HepG2 (cell line): Measurements from ENCODE around the gene AHCYL2. TPM values are rescaled to one million over a fixed set of nuclear protein-coding genes. Genes with fewer than 3 reads are reported as not detected.

Experiments
- ATAC-seq: fragments of 200-7000 bp; cut with Tn5 transposase; 3 replicates; pipeline ENCODE4 v1.9.1; 2020; ENCODE audit warnings: mild to moderate bottlenecking, moderate library complexity
- BruUV-seq: library from RNA; stranded (reverse); fragments of 400-500 nt; replicated peaks from 2 replicates; lab custom pipeline; 2021; lab: Mats Ljungman, UMichigan
- CTCF ChIA-PET: fragments of 300-600 bp; formaldehyde crosslinking; extraction: SDS; loops from one replicate; lab custom pipeline; 2021; ENCODE audit warnings: low total read pairs, inconsistent platforms, low intra/inter-chr PET ratio; lab: Yijun Ruan, JAX
- POLR2A ChIA-PET: fragments of 350-600 bp; sonication (Branson Sonifier 250); formaldehyde crosslinking; loops from one replicate; lab custom pipeline; 2020; ENCODE audit warnings: antibody characterized with exemption, inconsistent platforms; lab: Yijun Ruan, JAX
- DNase-seq: peaks from one replicate; pipeline ENCODE4 v3.0.0-alpha.2; 2015; ENCODE audit warnings: low spot score
- FAIRE-seq: peaks from 3 replicates; lab custom pipeline; 2011; peaks lifted over from hg19 to GRCh38; lab: Jason Lieb, UNC
- H2AFZ ChIP-seq: one replicate; pipeline ENCODE4 v1.6.1; 2011; ENCODE audit warnings: low read length, inconsistent platforms
- H3K27ac ChIP-seq: fragments of 300-600 bp; 3 replicates; pipeline ENCODE4 v1.8.0; 2011; ENCODE audit warnings: mixed run types, mild to moderate bottlenecking, mixed read lengths, low read length, inconsistent platforms; ENCODE audit not compliant: insufficient read depth; ENCODE audit errors: extremely low read length
- H3K27me3 ChIP-seq, 2 experiments: fragments of 200-600 bp in 1 of 2; 2 replicates in 1 of 2; 3 replicates in 1 of 2; pipeline versions ENCODE4 v1.6.0 to v1.8.0; 2011; ENCODE audit warnings: low read length in 2 of 2, mild to moderate bottlenecking in 2 of 2, moderate library complexity in 2 of 2, inconsistent platforms in 1 of 2; ENCODE audit not compliant: insufficient read depth in 2 of 2, control insufficient read depth in 1 of 2
- H3K36me3 ChIP-seq, 2 experiments: fragments of 200-600 bp in 1 of 2; replicated peaks in 1 of 2; 2 replicates in 1 of 2; 3 replicates in 1 of 2; pipeline versions ENCODE4 v1.5.1 to v1.8.0; 2011; ENCODE audit warnings: low read length in 2 of 2, inconsistent platforms in 1 of 2; ENCODE audit not compliant: insufficient read depth in 2 of 2, control insufficient read depth in 1 of 2
- H3K4me1 ChIP-seq: 2 replicates; pipeline ENCODE4 v1.5.1; 2012; ENCODE audit warnings: low read length, inconsistent platforms; ENCODE audit not compliant: insufficient read depth
- H3K4me2 ChIP-seq: 2 replicates; pipeline ENCODE4 v1.6.0; 2011; ENCODE audit warnings: low read depth, low read length, inconsistent platforms
- H3K4me3 ChIP-seq, 3 experiments: fragments of 200-600 bp in 1 of 3; sonication (generic), shearing (Covaris generic) in 1 of 3; replicated peaks in 1 of 3; 2 replicates each; pipeline ENCODE4 v1.5.1; 2011 to 2016; ENCODE audit warnings: low read length in 3 of 3, inconsistent platforms in 2 of 3, low read depth in 2 of 3, mild to moderate bottlenecking in 2 of 3, control low read depth in 1 of 3, mixed read lengths in 1 of 3; ENCODE audit not compliant: insufficient read depth in 1 of 3
- H3K79me2 ChIP-seq: one replicate; pipeline ENCODE4 v1.6.1; 2011; ENCODE audit warnings: low read length, inconsistent platforms; ENCODE audit not compliant: insufficient read depth
- H3K9ac ChIP-seq: 2 replicates; pipeline ENCODE4 v1.6.0; 2011; ENCODE audit warnings: mild to moderate bottlenecking, low read depth, low read length, inconsistent platforms; ENCODE audit not compliant: insufficient read depth
- H3K9me3 ChIP-seq: 2 replicates; pipeline ENCODE4 v1.5.1; 2012; ENCODE audit warnings: mild to moderate bottlenecking, low read length
- H4K20me1 ChIP-seq: 2 replicates; pipeline ENCODE4 v1.6.0; 2011; ENCODE audit warnings: inconsistent platforms, mild to moderate bottlenecking, low read length, moderate library complexity; ENCODE audit not compliant: insufficient read depth
- BORCS8-MEF2B ChIP-seq: sonication (generic); formaldehyde crosslinking; IDR thresholded peaks from 2 replicates; pipeline ENCODE4 v1.8.0; 2022; ENCODE audit warnings: mild to moderate bottlenecking, missing genetic modification reagents
- FOXM1 ChIP-seq: sonication (generic); formaldehyde crosslinking; IDR thresholded peaks from 2 replicates; pipeline ENCODE4 v1.5.0; 2020; ENCODE audit warnings: missing genetic modification reagents
- FOXP4 ChIP-seq: sonication (generic); formaldehyde crosslinking; IDR thresholded peaks from 2 replicates; pipeline ENCODE4 v1.4.0; 2020; ENCODE audit warnings: missing genetic modification reagents
- GABPA ChIP-seq, 2 experiments: IDR thresholded peaks; 2 replicates each; pipeline ENCODE4 v1.6.1; 2011 to 2016; ENCODE audit warnings: low read depth in 2 of 2, low read length in 1 of 2, missing biosample characterization in 1 of 2, missing genetic modification characterization in 1 of 2
- GATAD2A ChIP-seq: IDR thresholded peaks from 2 replicates; pipeline ENCODE4 v1.6.1; 2016
- HNF4G ChIP-seq, 2 experiments: sonication (generic) in 1 of 2; formaldehyde crosslinking in 1 of 2; IDR thresholded peaks; 2 replicates each; pipeline versions ENCODE4 v1.4.0 to v1.6.1; 2011 to 2020; ENCODE audit warnings: borderline replicate concordance in 2 of 2, low read depth in 2 of 2, mild to moderate bottlenecking in 2 of 2, low read length in 1 of 2, missing genetic modification reagents in 1 of 2, moderate library complexity in 1 of 2
- SMARCC2 ChIP-seq: fragments of 450-650 bp; IDR thresholded peaks from 2 replicates; pipeline ENCODE4 v1.6.1; 2017; ENCODE audit warnings: antibody characterized with exemption, mild to moderate bottlenecking
- SOX13 ChIP-seq, 3 experiments: fragments of 450-650 bp in 1 of 3; sonication (generic) in 1 of 3; formaldehyde crosslinking in 1 of 3; IDR thresholded peaks in 2 of 3; conservative IDR thresholded peaks in 1 of 3; 2 replicates each; pipeline versions ENCODE4 v1.5.0 to v1.6.1; 2016 to 2020; ENCODE audit warnings: antibody characterized with exemption in 1 of 3, mild to moderate bottlenecking in 1 of 3, missing compliant biosample characterization in 1 of 3, missing genetic modification reagents in 1 of 3, moderate library complexity in 1 of 3
- ZBTB7B ChIP-seq: sonication (generic); formaldehyde crosslinking; IDR thresholded peaks from 2 replicates; pipeline ENCODE4 v1.4.0; 2020; ENCODE audit warnings: missing genetic modification reagents
- ZFP90 ChIP-seq: sonication (generic); formaldehyde crosslinking; IDR thresholded peaks from 2 replicates; pipeline ENCODE4 v1.8.0; 2022; ENCODE audit warnings: missing genetic modification reagents, mild to moderate bottlenecking, inconsistent platforms, borderline replicate concordance
- ZNF224 ChIP-seq: sonication (generic); formaldehyde crosslinking; IDR thresholded peaks from 2 replicates; pipeline ENCODE4 v1.5.0; 2020; ENCODE audit warnings: mild to moderate bottlenecking, missing genetic modification reagents
- ZNF547 ChIP-seq: sonication (generic); formaldehyde crosslinking; IDR thresholded peaks from 2 replicates; pipeline ENCODE4 v1.5.1; 2020; ENCODE audit warnings: mild to moderate bottlenecking, missing genetic modification reagents
- ZNF564 ChIP-seq: sonication (generic); formaldehyde crosslinking; IDR thresholded peaks from 2 replicates; pipeline ENCODE4 v1.8.1; 2023; ENCODE audit warnings: mild to moderate bottlenecking, missing genetic modification reagents
- ZNF720 ChIP-seq: sonication (generic); formaldehyde crosslinking; IDR thresholded peaks from 2 replicates; pipeline ENCODE4 v1.4.0; 2020; ENCODE audit warnings: missing genetic modification reagents
- ZNF775 ChIP-seq: sonication (generic); formaldehyde crosslinking; IDR thresholded peaks from 2 replicates; pipeline ENCODE4 v1.4.0; 2020; ENCODE audit warnings: missing genetic modification reagents, mild to moderate bottlenecking, moderate library complexity, borderline replicate concordance
- ZNF780A ChIP-seq: sonication (generic); formaldehyde crosslinking; IDR thresholded peaks from 2 replicates; pipeline ENCODE4 v1.8.0; 2022; ENCODE audit warnings: mild to moderate bottlenecking, missing genetic modification reagents, moderate library complexity
- ZSCAN22 ChIP-seq: sonication (generic); formaldehyde crosslinking; IDR thresholded peaks from 2 replicates; pipeline ENCODE4 v1.4.0; 2020; ENCODE audit warnings: mild to moderate bottlenecking, missing genetic modification reagents
- WGBS: methylation state at CpG from one replicate; pipeline ENCODE4 v1.1.6; 2017; ENCODE audit warnings: low lambda C conversion rate; 5-methylcytosine and 5-hydroxymethylcytosine counted together
- in situ Hi-C: cut with HindIII; loops from 2 replicates; pipeline ENCODE4 v1.10.0; 2017; ENCODE audit warnings: low pct_unique_long_range_greater_than_20kb; ENCODE audit not compliant: extremely low pct_ligation_motif_present
- intact Hi-C: fragments of 100-400 bp; cut with micrococcal nuclease; formaldehyde crosslinking; loops from one replicate; pipeline ENCODE4 v1.10.0; 2022; ENCODE audit not compliant: unreplicated experiment
- polyA plus RNA-seq, 8 experiments: library from polyadenylated mRNA; depleted of rRNA in 3 of 8; stranded (reverse) in 7 of 8; unstranded in 1 of 8; fragments of >200 nt; fragmentation: Illumina TruSeq in 4 of 8; extraction: Trizol in 4 of 8; gene quantifications; 2 replicates each; pipeline versions ENCODE4 v1.2.1 to v1.2.3, GENCODE V29; 2011 to 2016; ENCODE audit warnings: low read depth in 4 of 8, missing spikeins in 1 of 8, mixed read lengths in 1 of 8; ENCODE audit not compliant: insufficient read depth in 1 of 8
- total RNA-seq, 5 experiments: library from RNA; depleted of rRNA; stranded (reverse); fragments of >200 nt; fragmentation: Illumina TruSeq; extraction: Trizol; gene quantifications; 2 replicates each; pipeline ENCODE4 v1.2.3, GENCODE V29; 2016; ENCODE audit warnings: low read depth in 1 of 5
- TF ChIP-seq, protein P1 (sequence below): IDR thresholded peaks from 2 replicates; pipeline ENCODE4 v1.6.1; 2016
- TF ChIP-seq, protein P2 (sequence below): sonication (generic); IDR thresholded peaks from 2 replicates; pipeline ENCODE4 v1.6.1; 2016; ENCODE audit warnings: low read depth, borderline replicate concordance
- TF ChIP-seq, protein P3 (sequence below): sonication (generic); formaldehyde crosslinking; IDR thresholded peaks from 2 replicates; pipeline ENCODE4 v1.4.0; 2020; ENCODE audit warnings: missing genetic modification reagents, low read depth, mild to moderate bottlenecking, borderline replicate concordance

The AHCYL2 gene
- total and polyA plus RNA-seq, 2 of the 13 experiments (the other 11 are each of a cell fraction or from before 2014, with no cell fraction given) = 9.5 to 14.7 TPM

- POLR2A ChIA-PET = no interaction called here
These were observed 245.1 kb downstream of the AHCYL2 start for GRCh38 chr7:129469930-129470329.

GRCh38 chr7:129470411-129470810 is 245.6 kb downstream of the AHCYL2 start:
- Histone ChIP-seq H3K4me3 (no peak overlapping the region), H3K27me3 (no peaks in the 10 kb centered on the region), H4K20me1 (no peaks in the 10 kb centered on the region), H2AFZ (no peak overlapping the region), H3K79me2 (no peaks in the 10 kb centered on the region), H3K27ac (no peak overlapping the region), H3K4me2 (no peak overlapping the region), H3K36me3 (peaks cover 0 to 4% of the 10 kb centered on the region in 2 experiments; a peak in 1 of 5 replicates), H3K9me3 (no peaks in the 10 kb centered on the region), H3K9ac (no peak overlapping the region), H3K4me1 (no peaks in the 10 kb centered on the region)
- ChIA-PET CTCF (interaction anchor here (2.9 kb wide), 1 partner anchor 103 kb away, joined by 21 read pairs; no protein-coding TSS in a partner anchor), POLR2A (no interaction called here)
- in situ Hi-C loops = no loop called here
- no peak for DNase-seq
- ATAC-seq = no peak
- BruUV-seq = no TSS peak
- WGBS = 88% methylated on average over 1 of the region's 1 CpG
- FAIRE-seq = no peak
- intact Hi-C loops = no loop called here
- TF ChIP-seq FOXM1 (no peak), ZBTB7B (CRISPR knock-in tag) (no peak), BORCS8-MEF2B (no peak), ZSCAN22 (CRISPR knock-in tag) (no peak), ZNF780A (CRISPR knock-in tag) (no peak), HNF4G (IDR thresholded peaks at IDR 0.05; ENCODE audit: borderline replicate concordance, low read depth, low read length) (no peak), HNF4G (CRISPR knock-in tag; IDR thresholded peaks at IDR 0.05; ENCODE audit: borderline replicate concordance, low read depth) (no peak), FOXP4 (CRISPR knock-in tag) (no peak), SMARCC2 (no peak), ZNF547 (no peak)
- TF ChIP-seq, protein P1, sequence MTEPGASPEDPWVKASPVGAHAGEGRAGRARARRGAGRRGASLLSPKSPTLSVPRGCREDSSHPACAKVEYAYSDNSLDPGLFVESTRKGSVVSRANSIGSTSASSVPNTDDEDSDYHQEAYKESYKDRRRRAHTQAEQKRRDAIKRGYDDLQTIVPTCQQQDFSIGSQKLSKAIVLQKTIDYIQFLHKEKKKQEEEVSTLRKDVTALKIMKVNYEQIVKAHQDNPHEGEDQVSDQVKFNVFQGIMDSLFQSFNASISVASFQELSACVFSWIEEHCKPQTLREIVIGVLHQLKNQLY (CRISPR knock-in tag) = no peak
- TF ChIP-seq, protein P2, sequence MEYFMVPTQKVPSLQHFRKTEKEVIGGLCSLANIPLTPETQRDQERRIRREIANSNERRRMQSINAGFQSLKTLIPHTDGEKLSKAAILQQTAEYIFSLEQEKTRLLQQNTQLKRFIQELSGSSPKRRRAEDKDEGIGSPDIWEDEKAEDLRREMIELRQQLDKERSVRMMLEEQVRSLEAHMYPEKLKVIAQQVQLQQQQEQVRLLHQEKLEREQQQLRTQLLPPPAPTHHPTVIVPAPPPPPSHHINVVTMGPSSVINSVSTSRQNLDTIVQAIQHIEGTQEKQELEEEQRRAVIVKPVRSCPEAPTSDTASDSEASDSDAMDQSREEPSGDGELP = no peak

More at GRCh38 chr7:129469930-129470329, 245.1 kb downstream of the AHCYL2 start:
- ATAC-seq = no peak
- CTCF ChIA-PET = no interaction called here
- no TSS peak for BruUV-seq
- no peaks in the 10 kb centered on the region for H3K9me3 ChIP-seq
- intact Hi-C loops (no loop called here), in situ Hi-C loops (no loop called here)
- H3K9ac ChIP-seq = no peak overlapping the region
- FAIRE-seq = no peak
- no peaks in the 10 kb centered on the region for H4K20me1 ChIP-seq
- no peak overlapping the region for H2AFZ ChIP-seq
- H3K36me3 ChIP-seq = peaks cover 0 to 4% of the 10 kb centered on the region in 2 experiments; a peak in 1 of 5 replicates
- H3K4me2 ChIP-seq = no peak overlapping the region
- no peak overlapping the region for H3K4me3 ChIP-seq
- no peaks in the 10 kb centered on the region for H3K27me3 ChIP-seq
- no peaks in the 10 kb centered on the region for H3K4me1 ChIP-seq
- no peak for DNase-seq
- no peak overlapping the region for H3K27ac ChIP-seq
- no peaks in the 10 kb centered on the region for H3K79me2 ChIP-seq
- TF ChIP-seq ZNF720 (CRISPR knock-in tag) = no peak
- TF ChIP-seq ZNF224 (CRISPR knock-in tag) = no peak
- TF ChIP-seq GABPA (IDR thresholded peaks at IDR 0.05; ENCODE audit: low read depth, low read length) = no peak
- no peak for TF ChIP-seq GABPA (CRISPR knock-in tag; IDR thresholded peaks at IDR 0.05; ENCODE audit: low read depth)
- no peak for TF ChIP-seq GATAD2A
- TF ChIP-seq ZNF775 = no peak
- TF ChIP-seq ZFP90 (CRISPR knock-in tag) = no peak
- TF ChIP-seq, protein P3, sequence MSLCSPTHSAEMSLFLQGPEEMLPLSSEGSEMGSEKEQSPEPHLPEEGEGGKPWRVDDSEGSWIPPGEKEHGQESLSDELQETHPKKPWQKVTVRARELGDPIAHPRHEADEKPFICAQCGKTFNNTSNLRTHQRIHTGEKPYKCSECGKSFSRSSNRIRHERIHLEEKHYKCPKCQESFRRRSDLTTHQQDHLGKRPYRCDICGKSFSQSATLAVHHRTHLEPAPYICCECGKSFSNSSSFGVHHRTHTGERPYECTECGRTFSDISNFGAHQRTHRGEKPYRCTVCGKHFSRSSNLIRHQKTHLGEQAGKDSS (CRISPR knock-in tag) = no peak
- TF ChIP-seq ZNF564 (CRISPR knock-in tag) = no peak
- TF ChIP-seq SOX13 (IDR thresholded peaks at IDR 0.05) = no peak
- no peak for TF ChIP-seq SOX13 (CRISPR knock-in tag; conservative IDR thresholded peaks at IDR 0.05 in 1 of 2, IDR thresholded peaks at IDR 0.05 in 1 of 2)
